GM19467 (cell line): ENCODE data around the gene FOXM1.
"Not testable (repeated sequence)": the region's sequence is repeated elsewhere in the genome, so short reads cannot be mapped to it uniquely, and the experiment has no call there.

Experiments used
- ATAC-seq: cut with Tn5 transposase; IDR thresholded peaks from one replicate; pipeline ENCODE4 v1.9.1; 2021; ENCODE audit warnings: mild to moderate bottlenecking, moderate library complexity; ENCODE audit not compliant: unreplicated experiment

FOXM1 gene

DNA sequence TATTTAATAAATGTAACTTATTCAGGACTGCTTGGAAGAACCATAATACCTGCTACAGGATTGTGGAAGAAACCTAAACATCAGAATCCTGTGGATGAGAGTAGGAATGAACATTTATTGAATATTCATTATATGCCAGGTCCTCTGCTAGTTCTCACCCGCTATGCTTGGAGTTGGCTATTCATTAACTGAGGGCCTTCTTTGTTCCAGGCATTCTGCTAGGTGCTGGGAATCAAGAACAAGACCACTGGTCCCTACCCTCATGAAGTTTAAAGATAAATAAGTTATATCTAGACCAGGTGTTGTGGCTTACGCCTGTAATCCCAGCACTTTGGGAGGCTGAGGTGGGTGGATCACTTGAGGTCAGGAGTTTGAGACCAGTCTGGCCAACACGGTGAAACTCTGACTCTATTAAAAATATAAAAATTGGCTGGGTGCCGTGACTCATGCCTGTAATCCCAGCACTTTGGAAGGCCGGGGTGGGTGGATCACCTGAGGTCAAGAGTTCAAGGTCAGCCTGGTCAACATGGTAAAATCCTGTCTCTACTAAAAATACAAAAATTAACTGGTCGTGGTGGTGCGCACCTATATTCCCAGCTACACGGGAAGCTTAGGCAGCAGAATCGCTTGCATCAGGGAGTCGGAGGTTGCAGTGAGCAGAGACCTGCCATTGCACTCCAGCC is 9.9 kb upstream of the FOXM1 start:
- no peak for ATAC-seq

DNA sequence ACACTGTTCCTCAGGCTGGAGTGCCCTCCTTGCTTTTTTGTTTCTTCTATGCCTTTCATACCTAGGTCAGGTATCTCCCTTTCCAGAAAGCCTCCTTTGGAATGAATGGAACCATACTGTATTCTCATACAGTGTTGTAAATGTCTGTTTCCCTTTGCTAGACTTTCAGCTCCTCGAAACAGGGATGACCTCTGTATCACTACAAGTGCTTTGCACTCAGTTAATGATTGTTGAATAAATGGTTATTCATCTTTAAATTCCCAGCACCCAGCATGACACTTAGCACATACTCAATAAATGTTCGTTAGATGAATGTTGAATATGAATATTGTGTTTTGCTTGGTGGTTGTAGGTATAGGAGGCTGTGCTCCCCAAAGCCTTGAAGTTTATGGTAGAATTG is 7.8 kb upstream of the FOXM1 start:
- ATAC-seq = no peak

- ATAC-seq = no peak
Observed at GRCh38 chr12:2879853-2880252, 2.9 kb upstream of the FOXM1 start.

DNA sequence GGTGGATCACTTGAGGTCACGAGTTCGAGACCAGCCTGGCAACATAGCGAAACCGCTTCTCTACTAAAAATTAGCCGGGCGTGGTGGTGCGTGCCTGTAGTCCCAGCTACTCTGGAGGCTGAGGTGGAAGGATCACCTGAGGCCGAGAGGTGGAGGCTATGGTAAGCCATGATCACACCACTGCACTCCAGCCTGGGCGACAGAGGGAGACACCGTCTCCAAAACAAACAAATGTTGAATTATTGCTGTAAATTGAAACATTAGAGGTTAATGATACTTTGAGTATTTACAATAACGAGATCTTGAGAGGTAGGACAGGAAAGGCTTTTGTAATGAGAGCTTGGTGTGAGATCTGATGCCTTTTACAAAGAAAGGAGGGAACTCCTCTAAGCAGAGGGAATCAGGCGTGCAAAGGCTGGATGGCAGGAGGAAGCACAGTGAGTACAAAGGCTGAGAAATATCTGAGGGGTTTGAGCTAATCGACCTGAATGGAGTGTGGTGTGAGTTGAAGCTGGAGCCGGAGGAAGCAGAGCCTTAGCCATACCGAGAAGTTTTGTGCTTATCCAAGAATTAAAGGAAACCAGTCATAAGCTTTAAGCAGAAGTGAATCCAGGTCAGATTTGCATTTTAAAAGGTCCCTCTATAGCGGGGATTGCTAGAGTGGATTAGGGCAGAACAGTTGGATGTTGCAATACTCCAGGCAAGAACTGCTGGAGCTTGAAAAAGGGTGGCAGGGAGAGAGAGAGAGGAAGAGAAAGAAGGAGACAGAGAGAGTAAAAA is 1.2 kb upstream of the FOXM1 start:
- no peak for ATAC-seq

- ATAC-seq = peak; percentile 30
Observed at GRCh38 chr12:2876431-2877046, 435 bp downstream of the FOXM1 start.

GRCh38 chr12:2868986-2869632 is 7.9 kb downstream of the FOXM1 start:
- ATAC-seq = not testable (repeated sequence)

GRCh38 chr12:2864198-2864597 is 12.8 kb downstream of the FOXM1 start:
- no peak for ATAC-seq

- not testable (repeated sequence) for ATAC-seq
Observed at GRCh38 chr12:2863402-2863801, 13.6 kb downstream of the FOXM1 start.

DNA sequence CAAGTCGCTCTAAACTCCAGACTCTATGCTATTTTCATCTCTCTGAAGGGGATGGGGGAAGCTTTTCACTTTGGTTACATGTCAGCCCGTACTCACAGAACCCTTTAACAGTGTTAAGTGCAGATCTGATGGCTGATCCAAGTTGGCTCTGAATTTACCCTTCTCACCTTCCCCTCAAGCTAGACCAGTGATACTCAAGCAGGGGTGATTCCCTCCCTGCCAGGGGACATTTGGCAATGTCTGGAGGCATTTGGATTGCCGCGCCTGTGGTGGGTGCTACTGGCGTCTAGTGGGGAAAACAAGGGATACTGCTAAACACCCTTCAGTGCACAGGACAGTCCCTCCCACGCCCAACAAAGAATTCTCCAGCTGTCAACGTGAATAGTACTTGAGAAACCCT is 14.1 kb downstream of the FOXM1 start:
- no peak for ATAC-seq

DNA sequence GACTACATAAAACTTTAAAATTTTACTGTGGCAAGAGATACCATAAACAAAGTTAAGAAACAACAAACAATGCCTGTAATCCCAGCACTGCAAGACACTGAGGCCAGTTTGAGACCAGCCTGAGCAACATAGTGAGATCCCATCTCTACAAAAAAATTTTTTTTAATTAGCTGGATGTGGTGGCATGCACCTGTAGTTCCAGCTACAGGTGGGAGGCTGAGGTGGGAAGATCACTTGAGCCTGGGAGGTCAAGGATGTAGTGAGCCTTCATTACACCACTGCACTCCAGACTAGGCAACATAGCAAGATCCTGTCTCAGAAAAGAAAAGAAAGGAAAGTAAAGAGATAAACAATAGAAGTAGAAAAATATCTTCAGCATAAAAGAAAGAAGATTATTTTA is 16.8 kb downstream of the FOXM1 start:
- no peak for ATAC-seq

DNA sequence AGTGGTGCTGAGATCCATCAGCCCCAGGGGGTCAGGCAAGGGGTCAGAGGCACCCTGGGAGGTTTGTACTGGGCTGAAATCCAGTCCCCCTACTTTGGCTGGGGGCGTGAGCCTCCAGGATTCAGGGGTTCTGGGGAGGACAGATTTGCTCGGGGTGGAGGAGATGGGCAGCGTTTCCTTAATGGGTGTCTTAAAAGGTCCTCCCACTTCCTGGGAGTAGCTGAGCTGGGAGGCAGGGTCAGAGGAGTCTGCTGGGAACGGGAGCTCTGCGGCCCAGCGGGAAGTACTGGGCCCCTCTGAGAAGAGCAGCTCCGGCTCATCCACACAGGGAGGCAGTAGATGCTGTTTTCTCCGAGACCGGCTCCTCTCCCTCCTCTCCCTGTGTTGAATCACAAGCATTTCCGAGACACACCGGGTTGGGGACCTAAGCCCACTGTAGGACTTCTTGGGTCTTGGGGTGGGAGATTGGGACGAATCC is 18.0 kb downstream of the FOXM1 start:
- ATAC-seq = no peak

- ATAC-seq = no peak
Observed at GRCh38 chr12:2858334-2858733, 18.6 kb downstream of the FOXM1 start.

DNA sequence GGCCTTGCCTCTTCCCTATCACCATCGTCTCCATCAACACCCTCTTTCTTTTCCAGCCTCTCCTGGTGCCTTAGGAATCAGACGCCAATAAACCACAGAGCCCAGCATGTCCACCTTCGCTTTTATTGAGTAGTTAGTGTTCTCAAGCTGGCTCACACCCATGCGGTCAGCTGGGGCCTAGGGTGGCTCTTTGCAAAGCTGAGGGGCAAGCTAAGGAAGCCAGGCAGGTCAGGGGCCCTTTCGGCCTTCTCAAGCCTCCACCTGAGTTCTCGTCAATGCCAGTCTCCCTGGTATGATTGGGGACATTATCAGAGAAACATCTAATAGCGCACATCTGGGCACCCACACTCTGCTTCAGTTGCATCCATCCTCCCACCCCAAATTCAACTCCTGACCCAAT is 19.4 kb downstream of the FOXM1 start:
- no peak for ATAC-seq

DNA sequence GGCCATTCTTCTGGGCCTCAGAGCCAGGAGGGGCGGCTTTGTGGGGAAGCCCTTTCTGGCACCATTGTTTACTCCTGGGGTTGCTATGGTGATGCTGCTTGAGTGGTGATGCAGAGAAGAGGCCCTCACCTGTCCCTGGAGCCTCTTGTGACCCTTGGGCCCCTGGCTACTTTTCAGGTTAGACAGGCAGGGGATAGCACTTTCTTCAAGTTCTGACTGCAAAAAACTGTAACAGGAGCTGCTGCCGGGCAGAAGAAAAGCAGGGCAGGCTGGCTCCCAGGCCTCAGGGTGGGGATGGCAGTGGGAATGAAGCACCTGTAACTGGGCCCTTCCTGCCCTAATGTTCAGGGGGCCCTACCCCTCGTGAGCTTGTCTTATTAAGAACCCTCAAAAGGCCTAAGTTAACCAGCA is 19.9 kb downstream of the FOXM1 start, which contains the start of gene TEX52:
TSS of gene TEX52 (minus strand) at position 19 of the 411 bp plus-strand sequence. CDS start at position 6, 13 bp downstream.
- ATAC-seq = no peak

GRCh38 chr12:2856051-2856450 is 20.9 kb downstream of the FOXM1 start:
- ATAC-seq = no peak

DNA sequence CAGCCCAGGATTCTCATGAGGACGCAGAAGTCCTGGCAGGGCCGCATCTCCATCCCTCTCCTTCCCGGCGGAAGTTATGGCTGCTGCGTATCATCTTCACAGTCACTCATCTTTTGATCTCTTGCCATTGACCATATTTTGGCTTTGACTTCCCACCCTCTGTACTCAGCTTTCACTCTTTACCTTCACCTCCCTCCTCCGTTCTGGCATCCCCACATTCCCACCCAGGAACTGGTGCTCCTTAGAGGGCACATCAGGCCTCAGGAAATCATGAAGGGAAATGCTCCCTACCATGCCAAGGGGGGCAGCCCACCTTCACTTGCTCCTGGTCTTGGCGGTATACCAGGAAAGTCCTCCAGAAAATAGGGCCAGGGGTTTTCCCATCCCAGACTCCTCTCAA is 21.4 kb downstream of the FOXM1 start:
- no peak for ATAC-seq

DNA sequence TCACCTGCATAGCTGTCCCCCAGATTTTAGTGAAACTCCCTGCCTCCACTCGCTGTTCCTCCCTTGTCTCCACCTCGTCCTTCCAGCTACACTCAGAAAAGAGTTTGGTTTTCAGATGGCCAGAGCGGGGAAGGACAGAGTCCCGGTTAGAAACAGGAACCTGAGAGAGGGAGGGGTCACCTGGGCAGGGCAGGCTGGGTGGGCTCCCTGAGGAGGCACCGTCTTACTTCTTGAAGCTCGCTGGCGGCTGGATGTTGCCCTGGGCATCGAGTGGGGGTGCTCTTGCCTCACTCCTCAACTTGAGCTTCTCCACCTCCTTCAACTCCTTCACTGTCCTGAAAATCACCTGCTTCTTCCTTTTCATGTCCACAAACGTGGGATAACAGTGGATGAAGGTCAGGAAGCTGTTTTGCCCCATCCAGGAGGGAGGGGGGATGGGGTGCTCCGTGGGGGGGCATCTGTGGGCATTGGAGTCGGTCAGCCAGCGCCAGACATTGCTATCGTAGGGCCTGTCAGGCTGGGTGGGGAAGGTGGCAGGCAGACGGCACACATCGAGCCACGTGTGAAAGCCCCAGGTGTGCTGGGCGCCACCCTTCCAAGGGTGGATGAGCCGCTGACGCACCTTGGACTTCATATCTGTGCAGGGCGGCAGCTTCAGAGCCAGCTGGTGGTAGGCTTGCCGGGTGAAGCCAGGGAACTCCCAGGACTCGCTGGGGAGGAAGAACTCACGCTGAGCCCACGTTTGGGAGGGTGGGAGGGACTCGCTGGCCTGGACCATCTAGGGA is 22.1 kb downstream of the FOXM1 start:
- ATAC-seq = no peak

- no peak for ATAC-seq
Observed at GRCh38 chr12:2853626-2854025, 23.3 kb downstream of the FOXM1 start.

- no peak for ATAC-seq
Observed at GRCh38 chr12:2851931-2852330, 25.0 kb downstream of the FOXM1 start.

- no peak for ATAC-seq
Observed at GRCh38 chr12:2845280-2845679, 31.7 kb downstream of the FOXM1 start.

- ATAC-seq = no peak
Observed at GRCh38 chr12:2844786-2845185, 32.2 kb downstream of the FOXM1 start.
